GM19023 (cell line): ENCODE results near the gene GNAI2.

Source experiments
- ATAC-seq: cut with Tn5 transposase; IDR thresholded peaks from one replicate; pipeline ENCODE4 v1.9.1; 2021; ENCODE audit warnings: mild to moderate bottlenecking, moderate library complexity; ENCODE audit not compliant: unreplicated experiment

Gene GNAI2

GRCh38 chr3:50235716-50236483, at the start of gene GNAI2:
Gene GNAI2 (plus strand): TSS chr3:50236204. CDS start chr3:50236336, 132 bp downstream.
- peak; percentile 95 for ATAC-seq

- ATAC-seq, result no peak
Measured at GRCh38 chr3:50187750-50188149, 48.3 kb upstream of the GNAI2 start.

GRCh38 chr3:50189274-50189673, 46.7 kb upstream of the GNAI2 start:
- no peak for ATAC-seq

GRCh38 chr3:50189989-50190388, 46.0 kb upstream of the GNAI2 start:
- ATAC-seq, result no peak

- ATAC-seq, result no peak
Measured at GRCh38 chr3:50190936-50191660, 44.9 kb upstream of the GNAI2 start, which contains the start of gene GNAT1. Gene GNAT1 (plus strand): TSS chr3:50191610. CDS start chr3:50191726, 116 bp downstream.

- ATAC-seq, result no peak
Measured at GRCh38 chr3:50192124-50192523, 43.9 kb upstream of the GNAI2 start.

GRCh38 chr3:50192689-50193141, 43.3 kb upstream of the GNAI2 start:
- ATAC-seq, result no peak

- ATAC-seq, result no peak
Measured at GRCh38 chr3:50193286-50193685, 42.7 kb upstream of the GNAI2 start.

- no peak for ATAC-seq
Measured at GRCh38 chr3:50193746-50194127, 42.3 kb upstream of the GNAI2 start.

- ATAC-seq, result no peak
Measured at GRCh38 chr3:50194128-50194902, 41.7 kb upstream of the GNAI2 start.

- no peak for ATAC-seq
Measured at GRCh38 chr3:50194903-50195500, 41.0 kb upstream of the GNAI2 start.

GRCh38 chr3:50195501-50196252, 40.3 kb upstream of the GNAI2 start:
- ATAC-seq, result no peak

GRCh38 chr3:50196253-50196801, 39.7 kb upstream of the GNAI2 start:
- ATAC-seq, result no peak

GRCh38 chr3:50201573-50202315, 34.3 kb upstream of the GNAI2 start:
- no peak for ATAC-seq

GRCh38 chr3:50202353-50203112, 33.5 kb upstream of the GNAI2 start:
- ATAC-seq, result no peak

- ATAC-seq, result no peak
Measured at GRCh38 chr3:50203113-50203808, 32.7 kb upstream of the GNAI2 start.

GRCh38 chr3:50203809-50204803, 31.9 kb upstream of the GNAI2 start:
- ATAC-seq, result no peak
